Hepatocyte (in vitro differentiated cells): ENCODE measurements around the gene TH.

ENCODE experiments used
- EZH2 ChIP-seq: fragments of 200-600 bp; sonication (generic); IDR thresholded peaks from 2 replicates; pipeline ENCODE4 v1.6.1; 2016; ENCODE audit warnings: antibody characterized with exemption, mild to moderate bottlenecking, borderline replicate concordance
- EZH2phosphoT487 ChIP-seq: fragments of 200-600 bp; sonication (generic); IDR thresholded peaks from one replicate; pipeline ENCODE4 v1.6.1; 2018; ENCODE audit warnings: antibody characterized with exemption, mild to moderate bottlenecking, low read depth, moderate library complexity; ENCODE audit not compliant: unreplicated experiment, severe bottlenecking
- TF ChIP-seq, protein P1 (sequence below): fragments of 200-600 bp; sonication (generic); IDR thresholded peaks from 2 replicates; pipeline ENCODE4 v1.5.1; 2016; ENCODE audit warnings: antibody characterized with exemption, mild to moderate bottlenecking; ENCODE audit not compliant: poor library complexity

GRCh38 chr11:2201542-2201941 lies 29.9 kb upstream of the TH start:
- TF ChIP-seq, protein P1, sequence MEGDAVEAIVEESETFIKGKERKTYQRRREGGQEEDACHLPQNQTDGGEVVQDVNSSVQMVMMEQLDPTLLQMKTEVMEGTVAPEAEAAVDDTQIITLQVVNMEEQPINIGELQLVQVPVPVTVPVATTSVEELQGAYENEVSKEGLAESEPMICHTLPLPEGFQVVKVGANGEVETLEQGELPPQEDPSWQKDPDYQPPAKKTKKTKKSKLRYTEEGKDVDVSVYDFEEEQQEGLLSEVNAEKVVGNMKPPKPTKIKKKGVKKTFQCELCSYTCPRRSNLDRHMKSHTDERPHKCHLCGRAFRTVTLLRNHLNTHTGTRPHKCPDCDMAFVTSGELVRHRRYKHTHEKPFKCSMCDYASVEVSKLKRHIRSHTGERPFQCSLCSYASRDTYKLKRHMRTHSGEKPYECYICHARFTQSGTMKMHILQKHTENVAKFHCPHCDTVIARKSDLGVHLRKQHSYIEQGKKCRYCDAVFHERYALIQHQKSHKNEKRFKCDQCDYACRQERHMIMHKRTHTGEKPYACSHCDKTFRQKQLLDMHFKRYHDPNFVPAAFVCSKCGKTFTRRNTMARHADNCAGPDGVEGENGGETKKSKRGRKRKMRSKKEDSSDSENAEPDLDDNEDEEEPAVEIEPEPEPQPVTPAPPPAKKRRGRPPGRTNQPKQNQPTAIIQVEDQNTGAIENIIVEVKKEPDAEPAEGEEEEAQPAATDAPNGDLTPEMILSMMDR: no peak
- TF ChIP-seq EZH2 (no peak), EZH2phosphoT487 (no peak)
